Body of pancreas (tissue), 4 donors: ENCODE results near the gene SNX30. TPM values are rescaled to one million over a fixed set of nuclear protein-coding genes. Genes with fewer than 3 reads are reported as not detected.

ENCODE experiments used
- ATAC-seq: fragments of 150-250 bp; one replicate; pipeline ENCODE4 v1.9.1; 2016
- DNase-seq, 4 donors: peaks; one replicate each; pipeline ENCODE4 v3.0.0-alpha.2; 2019
- H3K27ac ChIP-seq, 4 donors: fragments of 200-600 bp; sonication (generic); 1 replicate in 3 of 4; 2 replicates in 1 of 4; pipeline versions ENCODE4 v1.5.1 to v1.6.1; 2016 to 2019; ENCODE audit warnings: mild to moderate bottlenecking in 1 of 4, mixed read lengths in 1 of 4, moderate library complexity in 1 of 4
- H3K27me3 ChIP-seq, 2 donors: fragments of 200-600 bp; sonication (generic); one replicate each; pipeline ENCODE4 v1.6.0; 2016; ENCODE audit warnings: mild to moderate bottlenecking in 1 of 2
- H3K36me3 ChIP-seq, 2 donors: fragments of 200-600 bp; sonication (generic); replicated peaks in 1 of 2; 2 replicates each; pipeline ENCODE4 v1.5.1; 2016; ENCODE audit warnings: low read depth in 2 of 2; ENCODE audit not compliant: insufficient read depth in 1 of 2
- H3K4me1 ChIP-seq: fragments of 200-600 bp; sonication (generic); one replicate; pipeline ENCODE4 v1.6.0; 2016
- H3K4me3 ChIP-seq, 2 donors: fragments of 200-600 bp; sonication (generic); 1 replicate in 1 of 2; 2 replicates in 1 of 2; pipeline ENCODE4 v1.5.1; 2016 to 2019
- H3K9me3 ChIP-seq, 3 donors: fragments of 200-600 bp; sonication (generic); 1 replicate in 2 of 3; 2 replicates in 1 of 3; pipeline ENCODE4 v1.5.1; 2016
- CTCF ChIP-seq, 7 experiments: fragments of 450-650 bp in 4 of 7; fragments of 200-600 bp in 3 of 7; sonication (generic) in 3 of 7; IDR thresholded peaks; one replicate each; pipeline ENCODE4 v1.5.1; 2016 to 2019; ENCODE audit warnings: antibody characterized with exemption in 7 of 7
- POLR2A ChIP-seq, 3 donors: fragments of 450-650 bp; IDR thresholded peaks; one replicate each; pipeline ENCODE4 v1.6.1; 2016; ENCODE audit warnings: antibody characterized with exemption in 3 of 3, mild to moderate bottlenecking in 2 of 3
- WGBS, 2 donors: methylation state at CpG; one replicate each; pipeline ENCODE4 v1.1.5; 2017; 5-methylcytosine and 5-hydroxymethylcytosine counted together
- intact Hi-C: fragments of 100-400 bp; cut with DNase I; formaldehyde crosslinking; loops from one replicate; pipeline ENCODE4 v1.15.1; 2023
- total RNA-seq, 2 donors: library from RNA; depleted of rRNA; stranded (reverse); fragments of >200 nt; gene quantifications; one replicate each; pipeline ENCODE4 v1.1.0, GENCODE V29; 2016

SNX30 gene
- total RNA-seq, 2 donors from 2014 or later, result 4.6 to 8.6 TPM

- Histone ChIP-seq H3K4me3 (no peak overlapping the region), H3K9me3 (no peaks in the 10 kb centered on the region), H3K4me1 (no peaks in the 10 kb centered on the region), H3K27me3 (no peaks in the 10 kb centered on the region), H3K27ac (no peak overlapping the region), H3K36me3 (no peaks in the 10 kb centered on the region)
- ATAC-seq, result no peak
- TF ChIP-seq POLR2A (IDR thresholded peaks at IDR 0.05) (no peak), CTCF (IDR thresholded peaks at IDR 0.05) (no peak)
- DNase-seq, result peak in 1 of 4 donors; percentile 49
- intact Hi-C loops, result no loop called here
- 65 to 75% methylated on average over 4 of the region's 4 CpGs for WGBS, 2 donors
Measured at GRCh38 chr9:112900488-112900887, 149.9 kb downstream of the SNX30 start.

- H3K27me3 ChIP-seq, result no peaks in the 10 kb centered on the region
- ATAC-seq (no peak), DNase-seq (no peak)
- no peaks in the 10 kb centered on the region for H3K36me3 ChIP-seq
- 38 to 47% methylated on average over 1 of the region's 1 CpG for WGBS, 2 donors
- no peak overlapping the region for H3K4me3 ChIP-seq
- no peaks in the 10 kb centered on the region for H3K9me3 ChIP-seq
- intact Hi-C loops, result no loop called here
- no peaks in the 10 kb centered on the region for H3K4me1 ChIP-seq
- no peak overlapping the region for H3K27ac ChIP-seq
- no peak for TF ChIP-seq CTCF (IDR thresholded peaks at IDR 0.05)
Measured at GRCh38 chr9:112900901-112901300, 150.3 kb downstream of the SNX30 start.

GRCh38 chr9:112905084-112905483 lies 154.5 kb downstream of the SNX30 start:
- WGBS, 2 donors, result 63 to 67% methylated on average over 4 of the region's 4 CpGs
- TF ChIP-seq POLR2A (IDR thresholded peaks at IDR 0.05), result no peak
- TF ChIP-seq CTCF (IDR thresholded peaks at IDR 0.05), result no peak
- ATAC-seq (no peak), DNase-seq (no peak)
- H3K4me3 ChIP-seq, result no peak overlapping the region
- no peaks in the 10 kb centered on the region for H3K36me3 ChIP-seq
- H3K9me3 ChIP-seq, result no peaks in the 10 kb centered on the region
- no peak overlapping the region for H3K27ac ChIP-seq
- intact Hi-C loops, result no loop called here
- no peaks in the 10 kb centered on the region for H3K27me3 ChIP-seq
- H3K4me1 ChIP-seq, result no peaks in the 10 kb centered on the region

GRCh38 chr9:112911736-112912135 lies 161.2 kb downstream of the SNX30 start:
- Histone ChIP-seq H3K4me1 (no peaks in the 10 kb centered on the region), H3K36me3 (no peaks in the 10 kb centered on the region), H3K4me3 (no peak overlapping the region), H3K27me3 (no peaks in the 10 kb centered on the region), H3K27ac (no peak overlapping the region), H3K9me3 (no peaks in the 10 kb centered on the region)
- DNase-seq, result no peak
- intact Hi-C loops, result no loop called here
- TF ChIP-seq POLR2A (IDR thresholded peaks at IDR 0.05), result no peak
- no peak for TF ChIP-seq CTCF (IDR thresholded peaks at IDR 0.05)
- no peak for ATAC-seq
- 81% methylated on average over 2 of the region's 2 CpGs for WGBS, 2 donors

- H3K9me3 ChIP-seq, result no peaks in the 10 kb centered on the region
- intact Hi-C loops, result no loop called here
- no peaks in the 10 kb centered on the region for H3K36me3 ChIP-seq
- H3K27ac ChIP-seq, result no peak overlapping the region
- TF ChIP-seq POLR2A (IDR thresholded peaks at IDR 0.05), result no peak
- no peak for TF ChIP-seq CTCF (IDR thresholded peaks at IDR 0.05)
- ATAC-seq (no peak), DNase-seq (no peak)
- 79 to 94% methylated on average over 2 to 3 of the region's 3 CpGs for whole genome bisulfite sequencing, 2 donors
- no peaks in the 10 kb centered on the region for H3K27me3 ChIP-seq
- H3K4me1 ChIP-seq, result peaks cover 6% of the 10 kb centered on the region
- H3K4me3 ChIP-seq, result no peak overlapping the region
Measured at GRCh38 chr9:112912636-112913035, 162.1 kb downstream of the SNX30 start.
